ENCODE measurements around the gene ILF3.

GRCh38 chr19:10634963-10635362, 19.2 kb upstream of the ILF3 start:
- no peak for TF ChIP-seq POLR2AphosphoS5 (IDR thresholded peaks at IDR 0.05)
- TF ChIP-seq CTCF (IDR thresholded peaks at IDR 0.05) = no peak
- TF ChIP-seq POLR2A (IDR thresholded peaks at IDR 0.05) = no peak
